GM10266 (cell line): ENCODE data around the gene APBA1.
"Not testable (repeated sequence)": the region's sequence is repeated elsewhere in the genome, so short reads cannot be mapped to it uniquely, and the experiment has no call there.

Source experiments
- DNase-seq: peaks from one replicate; pipeline ENCODE4 v3.0.0; 2012; ENCODE audit errors: extremely low spot score
- CTCF ChIP-seq: IDR thresholded peaks from 2 replicates; pipeline ENCODE4 v1.5.1; 2012; ENCODE audit warnings: mild to moderate bottlenecking, low read depth; ENCODE audit not compliant: control insufficient read depth, insufficient read depth; ENCODE audit errors: missing control alignments

Gene APBA1

GRCh38 chr9:69443178-69443577 lies 229.0 kb downstream of the APBA1 start:
- TF ChIP-seq CTCF, result no peak
- no peak for DNase-seq

- no peak for TF ChIP-seq CTCF
- no peak for DNase-seq
These were observed 229.7 kb downstream of the APBA1 start for GRCh38 chr9:69442486-69442885.

GRCh38 chr9:69440254-69440955 lies 231.8 kb downstream of the APBA1 start:
- DNase-seq, result not testable (repeated sequence)

GRCh38 chr9:69439654-69440053 lies 232.5 kb downstream of the APBA1 start:
- DNase-seq, result not testable (repeated sequence)

- DNase-seq, result no peak
- no peak for TF ChIP-seq CTCF
These were observed 238.2 kb downstream of the APBA1 start for GRCh38 chr9:69433968-69434367.

- TF ChIP-seq CTCF, result no peak
- no peak for DNase-seq
These were observed 238.8 kb downstream of the APBA1 start for GRCh38 chr9:69433392-69433791.

GRCh38 chr9:69432623-69433022 lies 239.5 kb downstream of the APBA1 start:
- TF ChIP-seq CTCF, result no peak
- no peak for DNase-seq

- no peak for DNase-seq
- no peak for TF ChIP-seq CTCF
These were observed 240.4 kb downstream of the APBA1 start for GRCh38 chr9:69431777-69432176.
